Trophoblast cell (in vitro differentiated cells and primary cell): ENCODE measurements around the gene TTC16.

Source experiments
- DNase-seq, 2 donors: peaks; one replicate each; pipeline ENCODE4 v3.0.0-alpha.2; 2016
- H2AFZ ChIP-seq: 2 replicates; pipeline ENCODE4 v1.6.1; 2013; ENCODE audit warnings: low read length, moderate library complexity, mild to moderate bottlenecking; ENCODE audit not compliant: insufficient read depth, poor library complexity
- H2AK5ac ChIP-seq: 2 replicates; pipeline ENCODE4 v1.6.1; 2013; ENCODE audit warnings: mild to moderate bottlenecking, low read length
- H2BK120ac ChIP-seq: 2 replicates; pipeline ENCODE4 v1.6.1; 2013; ENCODE audit warnings: low read length, mild to moderate bottlenecking, moderate library complexity; ENCODE audit not compliant: insufficient read depth, poor library complexity
- H2BK12ac ChIP-seq: 2 replicates; pipeline ENCODE4 v1.6.1; 2013; ENCODE audit warnings: mild to moderate bottlenecking, low read length, moderate library complexity
- H2BK5ac ChIP-seq: 2 replicates; pipeline ENCODE4 v1.6.1; 2013; ENCODE audit warnings: low read length, low read depth, moderate library complexity, mild to moderate bottlenecking; ENCODE audit not compliant: poor library complexity
- H3K14ac ChIP-seq: 2 replicates; pipeline ENCODE4 v1.6.1; 2013; ENCODE audit warnings: mild to moderate bottlenecking, low read length
- H3K18ac ChIP-seq: 2 replicates; pipeline ENCODE4 v1.6.1; 2013; ENCODE audit warnings: mild to moderate bottlenecking, low read length
- H3K23ac ChIP-seq: 2 replicates; pipeline ENCODE4 v1.6.1; 2013; ENCODE audit warnings: low read length
- H3K27ac ChIP-seq: 2 replicates; pipeline ENCODE4 v1.5.1; 2013; ENCODE audit warnings: low read depth, mild to moderate bottlenecking, inconsistent platforms, low read length, moderate library complexity
- H3K27me3 ChIP-seq: 2 replicates; pipeline ENCODE4 v1.6.1; 2013; ENCODE audit warnings: inconsistent platforms, mild to moderate bottlenecking, low read length, moderate library complexity; ENCODE audit not compliant: insufficient read depth
- H3K36me3 ChIP-seq, 2 experiments: 1 replicate in 1 of 2; 2 replicates in 1 of 2; pipeline ENCODE4 v1.6.1; 2013; ENCODE audit warnings: low read length in 2 of 2, mild to moderate bottlenecking in 2 of 2, moderate library complexity in 1 of 2; ENCODE audit not compliant: insufficient read depth in 2 of 2, control insufficient read depth in 1 of 2
- H3K4ac ChIP-seq: 2 replicates; pipeline ENCODE4 v1.6.1; 2013; ENCODE audit warnings: low read depth, mild to moderate bottlenecking, low read length, moderate library complexity
- H3K4me1 ChIP-seq, 2 experiments: 1 replicate in 1 of 2; 2 replicates in 1 of 2; pipeline ENCODE4 v1.6.1; 2013; ENCODE audit warnings: low read length in 2 of 2, mild to moderate bottlenecking in 2 of 2, moderate library complexity in 1 of 2; ENCODE audit not compliant: insufficient read depth in 2 of 2, control insufficient read depth in 1 of 2
- H3K4me2 ChIP-seq: 2 replicates; pipeline ENCODE4 v1.6.1; 2013; ENCODE audit warnings: inconsistent platforms, mild to moderate bottlenecking, low read length, moderate library complexity
- H3K4me3 ChIP-seq: 2 replicates; pipeline ENCODE4 v1.5.1; 2013; ENCODE audit warnings: mild to moderate bottlenecking, low read depth, low read length, inconsistent platforms
- H3K79me1 ChIP-seq: one replicate; pipeline ENCODE4 v1.6.1; 2013; ENCODE audit warnings: low read length
- H3K79me2 ChIP-seq: 2 replicates; pipeline ENCODE4 v1.6.1; 2013; ENCODE audit warnings: low read length, mild to moderate bottlenecking; ENCODE audit not compliant: control insufficient read depth, insufficient read depth, poor library complexity
- H3K9ac ChIP-seq: 2 replicates; pipeline ENCODE4 v1.6.1; 2013; ENCODE audit warnings: mild to moderate bottlenecking, low read length
- H3K9me3 ChIP-seq: 2 replicates; pipeline ENCODE4 v1.6.1; 2013; ENCODE audit warnings: low read depth, mild to moderate bottlenecking, control low read depth, inconsistent platforms, low read length; ENCODE audit not compliant: insufficient read depth
- H4K12ac ChIP-seq: 2 replicates; pipeline ENCODE4 v1.6.1; 2013; ENCODE audit warnings: low read depth, mild to moderate bottlenecking, low read length, moderate library complexity
- H4K8ac ChIP-seq: 2 replicates; pipeline ENCODE4 v1.6.1; 2013; ENCODE audit warnings: low read depth, mild to moderate bottlenecking, low read length, moderate library complexity
- H4K91ac ChIP-seq: one replicate; pipeline ENCODE4 v1.6.1; 2013; ENCODE audit warnings: low read depth, mild to moderate bottlenecking, low read length, moderate library complexity
- WGBS: extraction: QIAGEN DNeasy Blood & Tissue Kit; methylation state at CpG from one replicate; pipeline ENCODE4 v1.1.7; 2013; ENCODE audit warnings: missing lambda C conversion rate; ENCODE audit not compliant: insufficient read length, insufficient coverage; ENCODE audit errors: extremely low coverage; 5-methylcytosine and 5-hydroxymethylcytosine counted together

Gene TTC16

DNA sequence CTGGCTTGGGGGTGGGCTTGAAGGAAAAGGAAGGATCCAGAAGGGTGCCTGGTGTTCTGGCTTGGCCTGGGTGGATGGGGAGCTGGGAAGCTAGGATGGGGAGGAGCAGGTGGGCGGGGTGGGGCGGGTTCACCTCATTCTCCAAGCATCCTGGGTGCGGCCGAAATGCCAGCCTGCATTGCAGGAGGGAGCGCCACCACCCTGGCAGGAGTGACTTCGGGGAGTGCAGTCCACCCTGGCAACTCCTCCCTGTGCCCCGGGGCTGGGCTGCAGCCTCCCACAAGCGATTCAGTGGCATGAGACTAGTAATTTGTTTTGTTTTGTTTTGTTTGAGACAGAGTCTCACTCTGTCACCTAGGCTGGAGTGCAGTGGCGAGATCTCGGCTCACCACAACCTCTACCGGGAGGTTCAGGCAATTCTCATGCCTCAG is 5.5 kb downstream of the TTC16 start:
- Histone ChIP-seq H2AFZ (no peak overlapping the region), H3K4me3 (no peak overlapping the region), H3K9me3 (no peaks in the 10 kb centered on the region), H3K4me1 (no peaks in the 10 kb centered on the region), H3K18ac (no peak overlapping the region), H3K27ac (no peak overlapping the region), H2BK5ac (no peak overlapping the region), H3K4me2 (no peak overlapping the region), H3K4ac (no peak overlapping the region), H2AK5ac (no peak overlapping the region), H3K36me3 (no peaks in the 10 kb centered on the region), H3K14ac (no peak overlapping the region), H3K9ac (no peak overlapping the region), H4K12ac (no peak overlapping the region), H3K79me1 (no peaks in the 10 kb centered on the region), H2BK120ac (no peak overlapping the region), H3K27me3 (no peaks in the 10 kb centered on the region), H4K91ac (no peak overlapping the region), H3K79me2 (no peaks in the 10 kb centered on the region), H3K23ac (no peak overlapping the region), H2BK12ac (no peak overlapping the region), H4K8ac (no peak overlapping the region)
- WGBS, result no CpG with 5 or more reads among the region's 11 CpGs
- DNase-seq, result peak in 1 of 2 donors; percentile 16

DNA sequence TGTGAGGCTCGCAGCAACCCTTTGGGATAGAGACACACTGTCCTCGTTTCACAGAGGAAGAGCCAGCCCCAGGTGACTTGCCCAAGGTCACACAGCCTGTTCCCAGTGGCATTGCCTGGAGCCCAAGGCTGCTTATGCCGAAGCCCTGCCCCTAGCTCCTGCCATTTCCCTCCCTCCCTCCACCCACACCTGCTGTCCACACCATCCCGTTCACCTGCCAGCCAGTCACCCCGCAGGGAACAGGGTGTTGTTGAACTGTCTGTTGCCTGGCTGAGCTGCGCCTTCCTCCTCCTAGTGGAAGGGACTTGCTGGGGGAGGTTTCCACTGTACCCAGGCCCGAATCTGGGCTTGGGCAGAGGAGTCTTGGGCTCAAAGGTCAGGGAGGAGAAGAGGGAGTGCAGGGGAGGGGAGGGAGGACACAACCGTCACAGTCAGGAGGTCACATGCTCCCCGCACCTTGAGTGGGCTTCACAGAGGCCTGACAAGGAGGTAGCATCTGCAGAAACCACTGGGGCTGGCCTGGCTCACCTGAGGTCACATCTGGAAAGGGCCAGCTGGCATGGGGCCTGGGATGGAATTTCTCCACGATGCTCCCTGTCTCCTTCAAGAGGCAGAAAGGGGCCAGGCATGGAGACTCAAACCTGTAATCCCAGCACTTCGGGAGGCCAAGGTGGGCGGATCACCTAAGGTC is 6.3 kb downstream of the TTC16 start:
- H3K4me1 ChIP-seq, result no peaks in the 10 kb centered on the region
- WGBS, result no CpG with 5 or more reads among the region's 12 CpGs
- H3K27ac ChIP-seq, result no peak overlapping the region
- no peak overlapping the region for H4K12ac ChIP-seq
- no peak overlapping the region for H3K4me3 ChIP-seq
- no peak overlapping the region for H3K4ac ChIP-seq
- no peaks in the 10 kb centered on the region for H3K36me3 ChIP-seq
- H4K91ac ChIP-seq, result no peak overlapping the region
- H3K9me3 ChIP-seq, result peaks cover 2% of the 10 kb centered on the region
- H2BK5ac ChIP-seq, result no peak overlapping the region
- H3K27me3 ChIP-seq, result no peaks in the 10 kb centered on the region
- no peak overlapping the region for H3K23ac ChIP-seq
- H2BK12ac ChIP-seq, result no peak overlapping the region
- no peaks in the 10 kb centered on the region for H3K79me2 ChIP-seq
- no peak overlapping the region for H3K4me2 ChIP-seq
- no peak overlapping the region for H3K9ac ChIP-seq
- no peak for DNase-seq
- no peak overlapping the region for H3K14ac ChIP-seq
- H2BK120ac ChIP-seq, result no peak overlapping the region
- no peak overlapping the region for H2AFZ ChIP-seq
- no peak overlapping the region for H2AK5ac ChIP-seq
- no peak overlapping the region for H4K8ac ChIP-seq
- no peak overlapping the region for H3K18ac ChIP-seq
- H3K79me1 ChIP-seq, result no peaks in the 10 kb centered on the region

DNA sequence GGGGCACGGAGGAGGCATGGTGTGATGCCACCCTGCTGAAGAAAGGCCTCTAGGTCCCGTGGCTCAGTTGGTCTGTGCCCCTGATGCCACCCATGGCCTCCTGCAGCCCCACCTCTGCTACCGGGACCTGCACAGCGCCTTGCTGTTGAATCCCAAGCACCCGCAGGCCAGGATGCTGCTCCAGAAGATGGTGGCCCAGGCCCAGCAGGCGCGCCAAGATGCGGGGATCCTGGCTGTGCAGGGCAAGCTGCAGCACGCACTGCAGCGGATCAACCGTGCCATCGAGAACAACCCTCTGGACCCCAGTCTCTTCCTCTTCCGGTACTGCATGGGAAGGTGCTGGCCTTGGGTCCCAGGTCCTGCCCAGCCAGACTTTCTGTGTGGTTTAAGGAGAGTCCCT is 7.1 kb downstream of the TTC16 start:
- Histone ChIP-seq H4K12ac (no peak overlapping the region), H3K4me2 (no peak overlapping the region)
- WGBS, result no CpG with 5 or more reads among the region's 13 CpGs

DNA sequence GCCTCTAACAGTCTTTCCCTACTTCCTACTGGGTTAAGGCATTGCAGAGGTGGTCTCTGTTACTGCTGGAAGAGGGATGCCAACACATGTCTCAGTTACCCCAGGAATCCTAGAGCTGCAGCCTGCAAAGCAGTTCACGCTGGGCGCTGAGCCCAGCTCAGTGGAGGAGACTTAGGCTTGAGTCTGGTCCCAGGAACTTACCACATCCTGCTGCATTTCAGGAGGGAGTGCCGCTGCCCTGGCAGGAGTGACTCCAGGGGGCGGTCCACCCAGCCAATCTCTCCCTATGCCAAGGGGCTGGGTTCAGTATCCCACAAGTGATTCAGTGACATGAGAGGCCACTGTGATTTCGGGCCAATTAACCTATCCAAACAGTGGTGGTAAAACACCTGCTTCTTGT is 7.6 kb downstream of the TTC16 start:
- no peak overlapping the region for H2BK5ac ChIP-seq
- no peak overlapping the region for H3K4ac ChIP-seq
- no peaks in the 10 kb centered on the region for H3K27me3 ChIP-seq
- peaks cover 2% of the 10 kb centered on the region for H3K9me3 ChIP-seq
- no peaks in the 10 kb centered on the region for H3K79me2 ChIP-seq
- H4K12ac ChIP-seq, result no peak overlapping the region
- H3K18ac ChIP-seq, result no peak overlapping the region
- H3K79me1 ChIP-seq, result no peaks in the 10 kb centered on the region
- no CpG with 5 or more reads among the region's 5 CpGs for WGBS
- no peak overlapping the region for H3K9ac ChIP-seq
- no peak overlapping the region for H2BK12ac ChIP-seq
- no peak for DNase-seq
- H3K4me1 ChIP-seq, result no peaks in the 10 kb centered on the region
- no peak overlapping the region for H3K23ac ChIP-seq
- H3K27ac ChIP-seq, result no peak overlapping the region
- H4K91ac ChIP-seq, result no peak overlapping the region
- H4K8ac ChIP-seq, result no peak overlapping the region
- no peak overlapping the region for H3K14ac ChIP-seq
- no peaks in the 10 kb centered on the region for H3K36me3 ChIP-seq
- H2AFZ ChIP-seq, result no peak overlapping the region
- no peak overlapping the region for H3K4me3 ChIP-seq
- no peak overlapping the region for H3K4me2 ChIP-seq
- H2AK5ac ChIP-seq, result no peak overlapping the region
- H2BK120ac ChIP-seq, result no peak overlapping the region

More for the DNA sequence above, 7.1 kb downstream of the TTC16 start:
- no peaks in the 10 kb centered on the region for H3K79me2 ChIP-seq
- H3K9ac ChIP-seq, result no peak overlapping the region
- H2BK5ac ChIP-seq, result no peak overlapping the region
- H3K36me3 ChIP-seq, result no peaks in the 10 kb centered on the region
- no peak overlapping the region for H3K14ac ChIP-seq
- no peak overlapping the region for H3K18ac ChIP-seq
- H3K27me3 ChIP-seq, result no peaks in the 10 kb centered on the region
- H2AFZ ChIP-seq, result no peak overlapping the region
- H3K4me1 ChIP-seq, result no peaks in the 10 kb centered on the region
- no peak overlapping the region for H2BK12ac ChIP-seq
- peaks cover 2% of the 10 kb centered on the region for H3K9me3 ChIP-seq
- no peak overlapping the region for H4K91ac ChIP-seq
- H2BK120ac ChIP-seq, result no peak overlapping the region
- no peak overlapping the region for H3K23ac ChIP-seq
- no peaks in the 10 kb centered on the region for H3K79me1 ChIP-seq
- peak overlapping the region; percentile 56 for H3K4me3 ChIP-seq
- no peak overlapping the region for H2AK5ac ChIP-seq
- DNase-seq, result no peak
- no peak overlapping the region for H4K8ac ChIP-seq
- H3K27ac ChIP-seq, result no peak overlapping the region
- no peak overlapping the region for H3K4ac ChIP-seq
